DND-41 (cell line): ENCODE results near the gene DNPEP.

ENCODE experiments used
- ATAC-seq: fragments of 200-7000 bp; cut with Tn5 transposase; 3 replicates; pipeline ENCODE4 v1.9.1; 2021; ENCODE audit warnings: low read depth; ENCODE audit not compliant: insufficient read depth
- DNase-seq: peaks from one replicate; pipeline ENCODE4 v3.0.0-alpha.2; 2020
- H2AFZ ChIP-seq: 2 replicates; pipeline ENCODE4 v1.6.0; 2012; ENCODE audit warnings: low read depth, low read length
- H3K27ac ChIP-seq: 2 replicates; pipeline ENCODE4 v1.5.1; 2012; ENCODE audit warnings: low read length, inconsistent platforms
- H3K27me3 ChIP-seq: fragments of 200-600 bp; sonication (generic); 2 replicates; pipeline ENCODE4 v1.6.0; 2012; ENCODE audit warnings: low read length, mild to moderate bottlenecking, inconsistent platforms; ENCODE audit not compliant: insufficient read depth, poor library complexity
- H3K36me3 ChIP-seq: 2 replicates; pipeline ENCODE4 v1.5.1; 2012; ENCODE audit warnings: low read length, inconsistent platforms; ENCODE audit not compliant: insufficient read depth
- H3K4me1 ChIP-seq: 2 replicates; pipeline ENCODE4 v1.5.1; 2012; ENCODE audit warnings: mild to moderate bottlenecking, low read length; ENCODE audit not compliant: insufficient read depth
- H3K4me2 ChIP-seq: 2 replicates; pipeline ENCODE4 v1.6.0; 2012; ENCODE audit warnings: mild to moderate bottlenecking, moderate library complexity, low read length, inconsistent platforms; ENCODE audit not compliant: insufficient read depth
- H3K4me3 ChIP-seq, 2 experiments: fragments of 200-600 bp in 1 of 2; shearing (Covaris generic) in 1 of 2; 2 replicates each; pipeline ENCODE4 v1.5.1; 2012 to 2016; ENCODE audit warnings: inconsistent platforms in 2 of 2, low read length in 2 of 2, mild to moderate bottlenecking in 2 of 2, low read depth in 1 of 2, moderate library complexity in 1 of 2
- H3K79me2 ChIP-seq: 2 replicates; pipeline ENCODE4 v1.6.0; 2012; ENCODE audit warnings: low read length, inconsistent platforms; ENCODE audit not compliant: insufficient read depth
- H3K9ac ChIP-seq: 2 replicates; pipeline ENCODE4 v1.6.0; 2012; ENCODE audit warnings: low read depth, mild to moderate bottlenecking, inconsistent platforms, low read length, moderate library complexity
- H3K9me3 ChIP-seq: 2 replicates; pipeline ENCODE4 v1.5.1; 2012; ENCODE audit warnings: low read length, moderate library complexity, mild to moderate bottlenecking, inconsistent platforms; ENCODE audit not compliant: insufficient read depth, severe bottlenecking
- H4K20me1 ChIP-seq: 2 replicates; pipeline ENCODE4 v1.6.0; 2012; ENCODE audit warnings: low read length; ENCODE audit not compliant: insufficient read depth
- CTCF ChIP-seq: IDR thresholded peaks from 2 replicates; pipeline ENCODE4 v1.5.1; 2012; ENCODE audit warnings: borderline replicate concordance, low read length, moderate library complexity, mild to moderate bottlenecking; ENCODE audit not compliant: poor library complexity, severe bottlenecking; ENCODE audit errors: extremely low read depth
- EZH2 ChIP-seq: IDR thresholded peaks from 3 replicates; pipeline ENCODE4 v1.6.1; 2012; ENCODE audit warnings: borderline replicate concordance, low read depth, mild to moderate bottlenecking, moderate library complexity, low read length, inconsistent platforms; ENCODE audit not compliant: severe bottlenecking

The DNPEP gene

GRCh38 chr2:219331560-219332213, 56.0 kb downstream of the DNPEP start:
- no peaks in the 10 kb centered on the region for H3K79me2 ChIP-seq
- H3K4me1 ChIP-seq, result no peaks in the 10 kb centered on the region
- H4K20me1 ChIP-seq, result no peaks in the 10 kb centered on the region
- TF ChIP-seq EZH2 (no peak), CTCF (no peak)
- no peak overlapping the region for H3K27ac ChIP-seq
- no peaks in the 10 kb centered on the region for H3K9me3 ChIP-seq
- DNase-seq, result no peak
- H3K4me3 ChIP-seq, result no peak overlapping the region
- H2AFZ ChIP-seq, result no peak overlapping the region
- peaks cover 3% of the 10 kb centered on the region for H3K27me3 ChIP-seq
- no peak for ATAC-seq
- H3K9ac ChIP-seq, result no peak overlapping the region
- no peaks in the 10 kb centered on the region for H3K36me3 ChIP-seq
- no peak overlapping the region for H3K4me2 ChIP-seq

GRCh38 chr2:219327719-219328118, 60.0 kb downstream of the DNPEP start:
- no peak for DNase-seq
- no peak overlapping the region for H3K4me3 ChIP-seq

GRCh38 chr2:219325657-219326315, 61.9 kb downstream of the DNPEP start:
- TF ChIP-seq EZH2, result no peak
- peaks cover 3% of the 10 kb centered on the region; the same call in 1 of the 2 replicates for H4K20me1 ChIP-seq
- H3K27ac ChIP-seq, result no peak overlapping the region
- DNase-seq (no peak), ATAC-seq (no peak)
- H2AFZ ChIP-seq, result no peak overlapping the region
- no peak overlapping the region for H3K4me3 ChIP-seq
- H3K4me2 ChIP-seq, result no peak overlapping the region
- no peaks in the 10 kb centered on the region for H3K36me3 ChIP-seq
- H3K27me3 ChIP-seq, result peaks cover 3% of the 10 kb centered on the region
- H3K4me1 ChIP-seq, result peaks cover 15% of the 10 kb centered on the region
- H3K9ac ChIP-seq, result no peak overlapping the region
- no peaks in the 10 kb centered on the region for H3K9me3 ChIP-seq
- no peaks in the 10 kb centered on the region for H3K79me2 ChIP-seq

More at GRCh38 chr2:219327719-219328118, 60.0 kb downstream of the DNPEP start:
- Histone ChIP-seq H3K36me3 (no peaks in the 10 kb centered on the region), H3K9ac (no peak overlapping the region), H3K4me2 (no peak overlapping the region), H3K27me3 (peaks cover 3% of the 10 kb centered on the region), H4K20me1 (no peaks in the 10 kb centered on the region), H3K4me1 (no peaks in the 10 kb centered on the region), H2AFZ (no peak overlapping the region), H3K9me3 (no peaks in the 10 kb centered on the region), H3K27ac (no peak overlapping the region), H3K79me2 (no peaks in the 10 kb centered on the region)
- ATAC-seq, result no peak
- TF ChIP-seq EZH2 (no peak), CTCF (no peak)

- no peaks in the 10 kb centered on the region for H3K36me3 ChIP-seq
- peaks cover 18% of the 10 kb centered on the region for H3K4me1 ChIP-seq
- no peak for DNase-seq
- H4K20me1 ChIP-seq, result peaks cover 3% of the 10 kb centered on the region; the same call in 1 of the 2 replicates
- no peak overlapping the region for H3K27ac ChIP-seq
- no peak overlapping the region for H2AFZ ChIP-seq
- H3K27me3 ChIP-seq, result peaks cover 3% of the 10 kb centered on the region
- H3K79me2 ChIP-seq, result no peaks in the 10 kb centered on the region
- no peak for ATAC-seq
- no peak overlapping the region for H3K4me2 ChIP-seq
- H3K4me3 ChIP-seq, result no peak overlapping the region
- H3K9ac ChIP-seq, result no peak overlapping the region
- TF ChIP-seq EZH2 (no peak), CTCF (no peak)
- no peaks in the 10 kb centered on the region for H3K9me3 ChIP-seq
These were observed 62.6 kb downstream of the DNPEP start for GRCh38 chr2:219325136-219325535.
